Renal cortex interstitium (tissue), 11 donors: ENCODE results near the gene HS6ST3. TPM values are rescaled to one million over a fixed set of nuclear protein-coding genes. Genes with fewer than 3 reads are reported as not detected.
A peak's percentile ranks its signal among the peaks of the same experiment; 100 is the strongest.
"Not testable (repeated sequence)": the region's sequence is repeated elsewhere in the genome, so short reads cannot be mapped to it uniquely, and the experiment has no call there.

Experiments
- DNase-seq, 11 donors: peaks; one replicate each; pipeline ENCODE4 v3.0.0-alpha.2; 2013; ENCODE audit warnings: low read depth in 9 of 11, low spot score in 4 of 11; ENCODE audit errors: extremely low read depth in 1 of 11
- polyA plus RNA-seq, 3 donors: library from polyadenylated mRNA; unstranded; fragments of 120-200 nt; gene quantifications; one replicate each; pipeline ENCODE4 v1.2.1, GENCODE V29; 2013; ENCODE audit not compliant: insufficient read length in 3 of 3

HS6ST3 gene
- polyA plus RNA-seq, 3 donors: 2.8 to 4.2 (median 2.8) TPM

GRCh38 chr13:96475103-96475502, 385.2 kb downstream of the HS6ST3 start:
- no peak for DNase-seq

DNA sequence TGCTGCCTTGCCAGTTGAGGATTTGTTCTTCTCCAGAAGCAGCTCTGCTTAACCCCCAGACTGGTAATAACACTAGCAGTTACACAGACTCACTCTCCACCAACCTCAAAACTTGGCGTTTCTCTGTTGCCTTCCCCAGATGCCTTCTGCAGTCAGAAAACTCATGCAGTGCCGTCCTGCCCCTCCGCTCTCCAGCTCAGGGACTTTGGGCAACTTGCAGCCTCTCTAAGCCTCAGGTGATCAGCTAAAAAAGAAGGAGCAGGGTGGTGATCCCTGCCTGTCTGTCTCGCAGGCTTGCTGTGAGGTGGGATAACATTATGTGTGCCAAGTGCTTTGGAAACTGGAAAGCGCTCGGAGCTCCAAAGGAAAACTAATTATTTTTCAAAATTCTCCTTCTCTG, 391.6 kb downstream of the HS6ST3 start:
- no peak for DNase-seq

DNA sequence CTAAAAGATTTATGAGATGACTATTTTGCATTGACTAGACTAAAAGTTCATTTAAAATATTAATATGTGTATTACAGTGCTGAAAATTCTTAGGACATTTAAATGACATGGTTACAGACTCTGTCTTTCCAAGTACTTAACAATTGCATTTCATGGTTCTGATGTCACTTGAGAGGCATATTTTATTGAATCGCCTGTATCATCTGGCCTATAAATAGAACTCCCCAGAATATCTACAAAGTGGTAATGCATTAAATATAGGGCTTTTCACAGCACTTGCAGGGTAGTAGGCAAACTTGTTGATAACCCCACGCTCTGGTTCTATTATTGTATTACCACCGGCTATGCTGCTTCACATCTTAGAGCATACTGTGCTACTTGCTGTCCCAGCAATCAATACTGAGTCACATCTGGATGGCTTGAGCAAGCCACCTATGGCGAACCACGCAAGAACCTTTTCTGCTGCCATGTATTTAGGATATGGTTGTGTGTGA, 400.6 kb downstream of the HS6ST3 start:
- no peak for DNase-seq

DNA sequence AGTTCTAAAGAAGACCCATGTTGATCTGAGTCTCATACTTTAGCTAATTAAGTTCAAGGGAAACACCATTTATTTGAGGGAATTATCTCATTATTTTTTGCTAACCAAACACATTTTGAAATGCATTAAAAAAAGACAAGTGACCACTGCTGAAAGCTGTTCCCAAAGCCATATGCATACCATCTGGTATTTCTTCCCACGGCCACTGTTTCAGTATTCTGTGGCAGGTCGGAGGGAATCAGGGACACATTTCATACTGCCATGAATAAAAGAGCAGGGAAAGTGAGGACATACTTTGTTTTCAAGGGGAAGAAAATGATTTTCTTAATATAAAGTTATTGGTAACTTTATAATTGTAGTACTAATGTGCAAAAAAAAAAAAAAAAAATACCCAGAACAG, 401.2 kb downstream of the HS6ST3 start:
- no peak for DNase-seq

GRCh38 chr13:96492766-96493165, 402.9 kb downstream of the HS6ST3 start:
- no peak for DNase-seq

GRCh38 chr13:96499656-96500055, 409.7 kb downstream of the HS6ST3 start:
- no peak for DNase-seq

- DNase-seq: no peak
These were observed 411.0 kb downstream of the HS6ST3 start for GRCh38 chr13:96500953-96501352.

- no peak for DNase-seq
These were observed 413.6 kb downstream of the HS6ST3 start for GRCh38 chr13:96503481-96503880.

DNA sequence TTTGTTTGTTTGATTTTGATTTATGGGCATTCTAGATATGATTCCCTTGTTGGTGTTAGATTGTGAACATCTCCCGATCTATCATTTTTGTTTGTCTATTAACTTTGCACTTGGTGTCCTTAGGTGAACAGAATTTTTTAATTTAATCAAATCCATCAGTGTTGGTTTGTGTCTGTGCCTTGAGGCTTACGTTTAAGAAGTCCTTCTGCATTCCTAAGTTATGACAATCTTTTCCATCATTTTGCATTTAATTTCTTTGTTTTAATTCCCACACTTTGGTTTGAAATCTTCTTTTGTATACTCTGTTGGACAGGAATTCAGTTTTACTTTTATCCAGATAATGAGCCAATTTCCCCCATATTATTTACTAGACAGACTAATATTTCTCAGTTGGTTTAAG, 421.7 kb downstream of the HS6ST3 start:
- DNase-seq: no peak

DNA sequence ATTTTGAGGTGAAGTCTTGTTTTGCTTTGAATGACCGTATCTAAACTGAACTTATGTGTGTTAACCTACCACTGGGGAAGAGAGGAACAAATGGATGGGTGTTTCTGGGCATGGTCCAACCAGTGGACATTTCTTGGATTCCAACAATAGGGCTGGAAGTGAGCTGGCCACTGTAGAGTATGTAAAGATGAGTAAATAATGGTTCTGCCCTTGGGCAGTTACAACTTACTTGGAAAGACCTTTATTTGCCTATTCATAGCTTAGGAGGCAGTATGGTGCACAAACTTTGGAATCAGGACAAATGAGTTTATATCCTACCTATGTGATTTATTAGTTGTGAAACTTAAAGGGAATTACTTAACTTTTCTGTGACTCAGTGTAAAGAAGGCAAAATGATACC, 429.5 kb downstream of the HS6ST3 start:
- no peak for DNase-seq

DNA sequence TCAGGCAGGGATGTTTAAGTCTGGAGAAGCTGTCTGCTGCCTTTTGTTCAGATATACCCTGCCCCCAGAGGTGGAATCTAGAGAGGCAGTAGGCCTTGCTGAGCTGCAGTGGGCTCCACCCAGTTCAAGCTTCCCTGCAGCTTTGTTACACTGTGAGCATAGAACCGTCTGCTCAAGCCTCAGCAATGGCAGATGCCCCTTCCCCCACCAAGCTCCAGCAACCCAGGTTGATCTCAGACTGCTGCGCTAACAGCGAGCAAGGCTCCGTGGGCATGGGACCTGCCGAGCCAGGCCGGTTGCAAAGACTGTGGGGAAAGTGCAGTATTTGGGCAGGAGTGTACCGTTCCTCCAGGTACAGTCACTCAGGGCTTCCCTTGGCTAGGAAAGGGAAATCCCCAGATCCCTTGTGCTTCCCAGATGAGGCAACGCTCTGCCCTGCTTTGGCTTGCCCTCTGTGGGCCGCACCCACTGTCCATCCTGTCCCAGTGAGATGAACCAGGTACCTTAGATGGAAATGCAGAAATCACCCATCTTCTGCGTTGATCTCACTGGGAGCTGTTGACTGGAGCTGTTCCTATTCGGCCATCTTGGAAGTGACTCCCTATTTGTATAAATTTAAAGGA, 434.6 kb downstream of the HS6ST3 start:
- not testable (repeated sequence) for DNase-seq

DNA sequence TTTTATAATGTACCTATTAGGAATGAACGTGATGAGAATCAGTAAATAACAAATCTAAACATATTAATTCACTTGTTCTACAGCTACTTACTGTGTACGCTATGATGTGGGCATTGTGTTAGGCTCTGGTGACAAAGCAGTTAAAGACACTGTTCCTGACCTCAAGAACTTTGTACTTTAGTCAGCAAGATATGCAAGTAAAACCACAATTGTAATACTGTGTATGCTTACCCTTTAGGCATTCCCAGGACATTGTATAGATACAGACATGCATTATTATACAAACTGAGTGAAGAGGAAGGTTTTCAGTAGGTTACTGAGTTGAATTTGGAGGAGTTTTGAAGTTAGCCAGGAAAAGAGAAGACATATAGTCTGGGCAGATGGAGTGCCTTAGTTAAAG, 435.8 kb downstream of the HS6ST3 start:
- no peak for DNase-seq

GRCh38 chr13:96527497-96527896, 437.6 kb downstream of the HS6ST3 start:
- no peak for DNase-seq

- DNase-seq: no peak
These were observed 442.9 kb downstream of the HS6ST3 start for GRCh38 chr13:96532804-96533203.

GRCh38 chr13:96533408-96533807, 443.5 kb downstream of the HS6ST3 start:
- DNase-seq: no peak

DNA sequence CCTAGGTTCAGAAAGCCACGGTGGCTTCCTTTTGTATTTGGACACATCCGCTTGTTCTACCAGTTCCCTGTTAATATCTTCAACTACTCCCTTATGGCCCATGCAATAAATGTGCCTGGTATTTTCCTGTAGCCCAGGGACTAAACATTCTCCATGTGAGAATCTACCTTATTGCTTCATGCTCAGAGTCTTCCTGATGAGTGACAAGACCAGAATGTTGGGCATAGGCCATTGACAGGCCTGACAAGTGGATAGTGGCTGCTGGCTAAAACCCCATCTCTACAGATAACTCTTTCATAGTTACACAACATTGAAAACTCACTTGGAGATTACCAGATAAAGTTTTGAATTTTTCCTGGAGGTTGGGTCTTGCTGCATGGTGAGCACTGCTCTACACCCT, 449.9 kb downstream of the HS6ST3 start:
- DNase-seq: no peak

- DNase-seq: no peak
These were observed 450.8 kb downstream of the HS6ST3 start for GRCh38 chr13:96540670-96541069.

DNA sequence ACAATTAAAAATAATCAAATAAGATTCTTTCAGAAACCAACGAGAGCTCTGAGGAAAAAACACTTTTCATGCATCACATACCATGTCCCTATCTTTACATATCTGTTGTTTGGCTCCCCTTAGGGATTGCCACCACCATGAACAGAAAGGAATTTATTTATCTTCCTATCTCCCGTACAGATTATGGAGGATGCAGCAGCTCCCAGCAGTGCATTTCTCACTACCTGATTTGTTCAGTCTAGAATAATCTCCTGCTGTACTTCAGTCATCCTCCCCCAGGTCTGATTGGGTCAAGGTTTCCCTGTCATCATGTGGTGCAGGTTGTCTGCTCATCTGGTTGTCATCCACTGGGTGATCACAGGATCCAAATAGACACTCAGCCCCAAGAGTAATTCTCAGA, 453.1 kb downstream of the HS6ST3 start:
- no peak for DNase-seq

DNA sequence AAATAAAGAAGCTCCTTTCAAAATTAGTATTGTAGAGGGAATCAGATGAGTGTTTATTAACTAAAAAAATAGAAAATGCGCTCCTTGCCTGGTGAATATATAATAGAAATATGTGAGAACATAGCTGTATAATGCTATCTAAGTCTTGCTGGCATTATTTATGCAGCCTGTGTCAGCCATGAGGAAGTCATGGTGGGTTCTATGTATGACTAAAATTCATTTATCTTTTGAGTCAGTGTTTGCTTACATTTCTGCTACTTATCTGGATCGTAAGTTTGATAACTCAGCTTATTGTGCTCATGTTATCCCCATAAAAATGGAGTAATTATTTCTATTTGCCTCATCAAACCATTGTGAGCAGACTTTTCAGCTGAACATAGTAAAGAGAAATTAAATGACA, 455.1 kb downstream of the HS6ST3 start:
- DNase-seq: no peak

DNA sequence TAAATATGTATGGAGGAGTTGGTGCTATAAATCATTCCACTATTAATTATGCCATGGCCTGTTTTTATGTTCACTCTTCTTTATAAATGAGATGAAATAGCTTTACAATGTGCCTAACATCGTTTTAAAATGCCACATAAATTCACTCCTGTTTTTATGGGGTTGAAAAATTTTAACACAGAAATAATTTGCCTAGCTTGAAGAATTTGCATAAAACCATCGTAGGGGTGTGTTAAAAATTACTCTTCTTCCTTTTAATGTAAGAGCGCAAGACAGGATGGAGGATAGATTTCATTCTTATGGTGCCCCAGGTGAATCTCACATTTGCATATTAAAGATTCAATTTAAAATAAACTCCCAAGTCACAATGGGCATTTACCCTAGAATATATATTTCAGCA, 456.6 kb downstream of the HS6ST3 start:
- DNase-seq: no peak

DNA sequence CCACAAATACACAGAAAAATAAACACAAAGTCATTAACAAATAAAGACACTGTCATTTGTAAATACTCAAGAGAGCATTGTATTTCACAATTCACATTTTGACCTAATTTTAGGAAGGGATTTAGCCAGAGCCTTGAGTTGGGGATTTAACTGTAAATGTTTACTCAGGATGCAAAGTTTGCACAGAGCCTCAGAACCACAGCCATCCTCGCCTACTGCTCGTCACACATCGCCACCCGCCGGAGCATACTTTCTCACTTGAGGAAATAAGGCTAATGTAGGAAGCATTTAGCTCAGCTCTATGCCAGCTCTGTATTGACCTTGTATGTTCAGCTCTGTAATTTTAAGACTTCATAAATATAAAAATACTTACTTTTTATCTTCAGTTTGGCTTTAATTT, 461.6 kb downstream of the HS6ST3 start:
- peak in 10 of 11 donors; percentile 20 to 79 (median 48) for DNase-seq
